ENCODE results near the gene STK40.

STK40 gene

GRCh38 chr1:36420409-36420808, 34.7 kb upstream of the STK40 start:
- no peak for TF ChIP-seq CTCF (conservative IDR thresholded peaks at IDR 0.05; ENCODE audit: control insufficient read depth, insufficient read depth, low read depth, low read length)
- no peak overlapping the region for H3K4me3 ChIP-seq (ENCODE audit: control insufficient read depth, low read depth, low read length)
- peak; percentile 57 for DNase-seq (ENCODE audit: low read depth)

GRCh38 chr1:36419569-36419968, 33.8 kb upstream of the STK40 start:
- no peak for TF ChIP-seq CTCF (conservative IDR thresholded peaks at IDR 0.05; ENCODE audit: control insufficient read depth, insufficient read depth, low read depth, low read length)
- no peak overlapping the region for H3K4me3 ChIP-seq (ENCODE audit: control insufficient read depth, low read depth, low read length)
- no peak for DNase-seq (ENCODE audit: low read depth)

GRCh38 chr1:36419140-36419539, 33.4 kb upstream of the STK40 start:
- no peak overlapping the region for H3K4me3 ChIP-seq (ENCODE audit: control insufficient read depth, low read depth, low read length)
- no peak for DNase-seq (ENCODE audit: low read depth)
- no peak for TF ChIP-seq CTCF (conservative IDR thresholded peaks at IDR 0.05; ENCODE audit: control insufficient read depth, insufficient read depth, low read depth, low read length)

- no peak for TF ChIP-seq CTCF (conservative IDR thresholded peaks at IDR 0.05; ENCODE audit: control insufficient read depth, insufficient read depth, low read depth, low read length)
- H3K4me3 ChIP-seq (ENCODE audit: control insufficient read depth, low read depth, low read length), result no peak overlapping the region
- no peak for DNase-seq (ENCODE audit: low read depth)
These were observed 32.2 kb upstream of the STK40 start for GRCh38 chr1:36417931-36418330.

GRCh38 chr1:36415661-36416326, 30.1 kb upstream of the STK40 start:
- H3K4me3 ChIP-seq (ENCODE audit: control insufficient read depth, low read depth, low read length), result no peak overlapping the region
- DNase-seq (ENCODE audit: low read depth), result no peak
- no peak for TF ChIP-seq CTCF (conservative IDR thresholded peaks at IDR 0.05; ENCODE audit: control insufficient read depth, insufficient read depth, low read depth, low read length)

- DNase-seq (ENCODE audit: low read depth), result no peak
- H3K4me3 ChIP-seq (ENCODE audit: control insufficient read depth, low read depth, low read length), result no peak overlapping the region
- no peak for TF ChIP-seq CTCF (conservative IDR thresholded peaks at IDR 0.05; ENCODE audit: control insufficient read depth, insufficient read depth, low read depth, low read length)
These were observed 28.7 kb upstream of the STK40 start for GRCh38 chr1:36414384-36414783.

Measured in fibroblast of mammary gland (primary cell).